K562 (cell line): ENCODE measurements around the gene KRTAP22-1.

Experiments used
- BRCA1 ChIP-seq, 2 experiments: fragments of 450-650 bp in 1 of 2; sonication (generic) in 1 of 2; formaldehyde crosslinking in 1 of 2; IDR thresholded peaks; 2 replicates each; pipeline versions ENCODE4 v1.5.0 to v1.6.1; 2017 to 2020; ENCODE audit warnings: mild to moderate bottlenecking in 1 of 2, missing genetic modification reagents in 1 of 2
- CBX2 ChIP-seq: fragments of 200-600 bp; sonication (generic); IDR thresholded peaks from one replicate; pipeline ENCODE4 v1.6.1; 2012; ENCODE audit warnings: mild to moderate bottlenecking, low read length, inconsistent platforms; ENCODE audit not compliant: insufficient read depth, poor library complexity, severe bottlenecking
- EP300 ChIP-seq: IDR thresholded peaks from 2 replicates; pipeline ENCODE4 v1.6.1; 2012; ENCODE audit warnings: low read length, improper control_type of control experiment
- MYC ChIP-seq, 2 experiments: fragments of 250-450 bp in 1 of 2; sonication (Bioruptor Pico) in 1 of 2; IDR thresholded peaks; 2 replicates each; pipeline versions ENCODE4 v1.5.1 to v1.6.1; 2012 to 2021; ENCODE audit warnings: low read depth in 2 of 2, borderline replicate concordance in 1 of 2, improper control_type of control experiment in 1 of 2, low read length in 1 of 2, mild to moderate bottlenecking in 1 of 2, moderate library complexity in 1 of 2
- NR1H2 ChIP-seq: sonication (generic); formaldehyde crosslinking; IDR thresholded peaks from 2 replicates; pipeline ENCODE4 v1.4.0; 2020; ENCODE audit warnings: mild to moderate bottlenecking, missing genetic modification reagents
- NUFIP1 ChIP-seq: fragments of 450-650 bp; IDR thresholded peaks from 2 replicates; pipeline ENCODE4 v1.6.1; 2018; ENCODE audit not compliant: partially characterized antibody
- PREB ChIP-seq: sonication (generic); formaldehyde crosslinking; IDR thresholded peaks from 2 replicates; pipeline ENCODE4 v1.8.1; 2023; ENCODE audit warnings: mild to moderate bottlenecking, missing genetic modification reagents
- RBBP5 ChIP-seq: fragments of 200-600 bp; sonication (generic); IDR thresholded peaks from 2 replicates; pipeline ENCODE4 v1.6.1; 2012; ENCODE audit warnings: borderline replicate concordance, mild to moderate bottlenecking, low read length, control low read depth, inconsistent platforms; ENCODE audit not compliant: insufficient read depth, poor library complexity, severe bottlenecking
- REST ChIP-seq, 2 experiments: fragments of 450-650 bp; formaldehyde crosslinking in 1 of 2; IDR thresholded peaks; 2 replicates each; pipeline versions ENCODE4 v1.4.0 to v1.6.1; 2014 to 2020; ENCODE audit warnings: mild to moderate bottlenecking in 2 of 2, borderline replicate concordance in 1 of 2, low read depth in 1 of 2
- XRCC3 ChIP-seq: fragments of 450-650 bp; IDR thresholded peaks from 2 replicates; pipeline ENCODE4 v1.6.1; 2017; ENCODE audit warnings: mild to moderate bottlenecking, moderate library complexity
- ZNF253 ChIP-seq: fragments of 250-450 bp; sonication (Bioruptor Pico); conservative IDR thresholded peaks from 2 replicates; pipeline ENCODE4 v1.6.1; 2021; ENCODE audit warnings: mild to moderate bottlenecking
- ZNF347 ChIP-seq: fragments of 450-650 bp; formaldehyde crosslinking; IDR thresholded peaks from 2 replicates; pipeline ENCODE4 v1.4.0; 2020; ENCODE audit warnings: low read depth, mild to moderate bottlenecking, moderate library complexity
- TF ChIP-seq, protein P1 (sequence below), 2 experiments: fragments of 450-650 bp in 1 of 2; sonication (generic) in 1 of 2; formaldehyde crosslinking in 1 of 2; IDR thresholded peaks in 1 of 2; conservative IDR thresholded peaks in 1 of 2; 2 replicates each; pipeline versions ENCODE4 v1.6.1 to v1.8.1; 2016 to 2023; ENCODE audit warnings: mild to moderate bottlenecking in 2 of 2, moderate library complexity in 2 of 2, inconsistent platforms in 1 of 2, missing genetic modification reagents in 1 of 2

DNA sequence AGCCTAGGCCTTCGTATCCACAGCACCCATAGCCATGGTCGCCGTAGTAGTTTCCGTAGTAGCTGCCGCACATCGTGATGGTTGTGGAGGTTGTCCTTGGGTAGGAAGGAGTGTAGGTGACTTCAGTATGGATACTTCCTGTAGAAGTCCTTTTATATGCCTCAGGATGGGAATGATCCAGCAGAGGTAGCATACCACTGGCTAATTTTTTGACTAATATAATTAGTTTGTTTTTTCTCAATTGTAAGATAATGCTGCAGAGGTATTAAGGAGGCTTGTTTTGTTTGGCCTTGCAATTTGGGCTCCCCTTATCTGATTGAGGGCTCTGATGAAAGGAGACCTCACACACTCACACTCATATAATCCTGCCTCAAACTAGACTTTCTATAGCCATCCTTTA lies 2.1 kb upstream of the KRTAP22-1 start, which contains the start of gene KRTAP6-2:
- no peak for TF ChIP-seq CBX2
- no peak for TF ChIP-seq NR1H2 (CRISPR knock-in tag)
- TF ChIP-seq BRCA1 (IDR thresholded peaks at IDR 0.05), result no peak
- TF ChIP-seq BRCA1 (CRISPR knock-in tag; IDR thresholded peaks at IDR 0.05), result no peak
- no peak for TF ChIP-seq RBBP5
- no peak for TF ChIP-seq NUFIP1
- no peak for TF ChIP-seq MYC (IDR thresholded peaks at IDR 0.05; ENCODE audit: low read depth, low read length)
- no peak for TF ChIP-seq MYC (CRISPR knock-in tag; IDR thresholded peaks at IDR 0.05; ENCODE audit: borderline replicate concordance, low read depth)
- no peak for TF ChIP-seq EP300
- no peak for TF ChIP-seq REST (IDR thresholded peaks at IDR 0.05; ENCODE audit: borderline replicate concordance)
- TF ChIP-seq REST (CRISPR knock-in tag; IDR thresholded peaks at IDR 0.05; ENCODE audit: low read depth), result no peak
- no peak for TF ChIP-seq PREB (CRISPR knock-in tag)
- no peak for TF ChIP-seq ZNF253 (CRISPR knock-in tag)
- TF ChIP-seq XRCC3, result no peak
- no peak for TF ChIP-seq ZNF347
- TF ChIP-seq, protein P1, sequence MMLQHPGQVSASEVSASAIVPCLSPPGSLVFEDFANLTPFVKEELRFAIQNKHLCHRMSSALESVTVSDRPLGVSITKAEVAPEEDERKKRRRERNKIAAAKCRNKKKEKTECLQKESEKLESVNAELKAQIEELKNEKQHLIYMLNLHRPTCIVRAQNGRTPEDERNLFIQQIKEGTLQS (IDR thresholded peaks at IDR 0.05), result no peak
- TF ChIP-seq, protein P1 (CRISPR knock-in tag; conservative IDR thresholded peaks at IDR 0.05), result no peak
